HG02763 (cell line): Measurements from ENCODE around the gene GSE1.

Experiments used
- ATAC-seq: cut with Tn5 transposase; IDR thresholded peaks from one replicate; pipeline ENCODE4 v1.9.1; 2021; ENCODE audit warnings: mild to moderate bottlenecking, moderate library complexity; ENCODE audit not compliant: unreplicated experiment

The GSE1 gene

GRCh38 chr16:85658504-85659326 is 45.6 kb downstream of the GSE1 start:
- no peak for ATAC-seq

DNA sequence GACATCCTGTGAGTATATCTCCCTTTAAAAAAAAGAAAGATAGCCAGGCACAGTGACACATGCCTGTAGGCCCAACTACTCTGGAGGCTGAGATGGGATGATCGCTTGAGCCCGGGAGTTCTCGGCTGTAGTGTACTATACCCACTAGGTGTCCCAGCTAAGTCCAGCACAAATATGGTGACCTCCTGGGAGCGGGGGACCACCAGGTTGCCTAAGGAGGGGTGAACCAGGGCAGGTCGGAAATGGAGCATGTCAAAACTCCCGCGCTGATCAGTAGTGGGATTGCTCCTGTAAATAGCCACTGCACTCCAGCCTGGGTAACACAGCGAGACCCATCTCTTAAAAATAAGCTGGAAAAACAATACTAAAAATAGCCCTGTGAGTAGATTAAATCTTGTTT is 46.2 kb downstream of the GSE1 start:
- no peak for ATAC-seq

DNA sequence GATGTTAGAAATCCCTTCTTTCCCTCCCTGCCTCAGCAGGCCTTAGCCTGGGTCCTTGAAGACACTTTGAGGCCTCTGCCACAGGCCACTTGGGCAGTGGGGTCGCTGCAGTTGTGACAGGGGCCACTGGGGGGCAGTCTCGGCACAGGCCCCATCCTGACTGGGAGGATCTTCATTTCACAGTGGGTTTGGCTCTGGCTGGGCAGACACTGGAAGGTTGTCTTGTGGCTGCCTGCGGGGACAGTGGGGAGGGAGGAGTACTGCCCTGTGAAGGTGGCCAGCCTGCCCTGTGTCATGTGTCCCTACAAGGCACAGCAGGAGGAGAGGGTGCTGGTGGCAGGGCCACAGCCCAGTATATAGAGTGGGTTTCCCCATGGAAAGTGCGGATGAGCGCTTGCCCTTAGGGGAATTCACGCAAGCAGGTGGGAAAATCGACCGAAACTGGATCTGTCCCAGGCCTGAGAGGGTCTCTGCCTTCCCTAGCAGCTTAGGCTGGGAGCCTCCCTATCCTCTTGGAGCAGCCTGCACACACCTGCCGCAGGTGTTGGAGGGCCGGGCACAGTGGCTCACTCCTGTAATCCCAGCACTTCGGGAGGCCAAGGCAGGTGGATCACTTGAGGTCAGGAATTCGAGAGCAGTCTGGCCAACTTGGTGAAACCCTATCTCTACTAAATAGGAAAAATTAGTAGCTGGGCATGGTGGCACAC is 46.8 kb downstream of the GSE1 start:
- ATAC-seq = no peak

DNA sequence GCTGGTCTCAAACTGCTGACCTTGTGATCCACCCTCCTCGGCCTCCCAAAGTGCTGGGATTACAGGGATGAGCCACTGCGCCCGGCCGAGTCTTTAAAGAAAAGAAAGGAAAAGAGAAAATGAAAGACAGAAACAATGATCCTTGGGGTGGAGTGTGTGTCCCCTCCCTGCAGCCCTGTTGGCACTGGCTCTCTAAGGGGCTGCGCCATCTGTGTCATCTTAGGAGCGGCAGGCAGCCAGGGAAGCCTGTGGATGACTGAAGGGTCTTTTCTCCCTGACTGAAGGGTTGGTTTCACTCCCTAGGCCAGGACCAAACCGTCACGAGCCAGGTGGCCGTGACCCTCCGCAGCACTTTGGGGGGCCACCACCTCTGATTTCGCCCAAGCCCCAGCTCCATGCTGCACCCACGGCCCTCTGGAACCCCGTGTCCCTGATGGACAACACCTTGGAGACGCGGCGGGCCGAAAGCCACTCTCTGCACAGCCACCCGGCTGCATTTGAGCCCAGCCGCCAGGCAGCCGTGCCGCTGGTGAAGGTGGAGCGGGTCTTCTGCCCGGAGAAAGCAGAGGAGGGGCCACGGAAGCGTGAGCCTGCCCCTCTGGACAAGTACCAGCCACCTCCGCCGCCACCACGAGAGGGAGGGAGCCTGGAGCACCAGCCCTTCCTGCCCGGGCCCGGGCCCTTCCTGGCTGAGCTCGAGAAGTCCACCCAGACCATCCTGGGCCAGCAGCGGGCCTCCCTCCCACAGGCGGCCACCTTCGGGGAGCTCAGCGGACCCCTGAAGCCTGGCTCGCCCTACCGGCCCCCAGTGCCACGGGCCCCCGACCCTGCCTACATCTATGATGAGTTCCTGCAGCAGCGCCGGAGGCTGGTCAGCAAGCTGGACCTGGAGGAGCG is 48.0 kb downstream of the GSE1 start:
- ATAC-seq = no peak

GRCh38 chr16:85661740-85662481 is 48.8 kb downstream of the GSE1 start:
- no peak for ATAC-seq

DNA sequence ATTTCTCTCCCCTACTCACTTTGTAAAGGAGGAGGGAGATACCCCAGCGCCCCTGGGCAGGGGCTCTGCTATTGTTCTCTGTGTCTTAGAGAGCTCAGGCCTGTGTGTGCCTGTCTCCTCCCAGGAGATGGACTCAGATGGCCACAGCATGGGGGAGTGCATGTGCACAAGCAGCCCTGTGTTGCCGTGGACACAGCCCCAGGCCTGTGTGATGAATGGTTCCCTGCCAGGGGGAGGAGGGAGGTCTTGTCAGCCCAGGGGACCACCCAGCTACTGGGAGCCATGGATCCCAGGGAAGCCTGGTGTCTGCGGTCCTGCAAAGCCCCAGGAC is 49.3 kb downstream of the GSE1 start:
- no peak for ATAC-seq

DNA sequence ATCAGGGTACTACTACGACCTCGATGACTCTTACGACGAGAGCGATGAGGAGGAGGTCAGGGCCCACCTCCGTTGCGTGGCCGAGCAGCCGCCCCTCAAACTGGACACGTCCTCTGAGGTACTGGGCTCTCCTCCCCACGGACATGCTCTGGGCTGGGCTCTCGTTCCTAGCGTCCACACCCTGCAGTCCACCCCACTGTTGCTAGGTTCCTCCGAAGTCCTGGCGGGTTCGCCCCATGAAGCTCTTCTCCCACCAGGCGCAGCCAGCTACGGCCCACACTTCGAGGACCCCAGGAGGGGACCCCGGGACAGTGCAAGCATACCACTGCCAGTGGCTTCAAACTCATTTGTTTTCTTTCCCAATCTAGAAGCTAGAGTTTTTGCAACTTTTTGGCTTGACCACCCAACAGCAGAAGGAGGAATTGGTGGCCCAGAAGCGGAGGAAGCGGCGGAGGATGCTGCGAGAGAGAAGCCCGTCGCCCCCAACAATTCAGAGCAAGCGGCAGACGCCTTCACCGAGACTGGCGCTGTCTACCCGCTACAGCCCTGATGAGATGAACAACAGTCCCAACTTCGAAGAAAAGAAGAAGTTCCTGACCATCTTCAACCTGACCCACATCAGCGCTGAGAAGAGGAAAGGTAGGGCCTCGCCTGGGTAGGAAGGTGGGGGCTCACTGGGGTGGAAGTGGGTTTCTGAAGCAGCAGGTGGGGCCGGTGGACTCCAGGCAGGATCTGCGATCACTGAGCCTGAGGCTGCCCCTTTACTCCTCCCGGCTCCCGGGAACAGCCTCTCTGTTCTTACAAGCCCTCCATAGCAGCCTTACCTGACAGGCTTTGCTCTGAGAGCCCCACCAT is 50.1 kb downstream of the GSE1 start:
- no peak for ATAC-seq

DNA sequence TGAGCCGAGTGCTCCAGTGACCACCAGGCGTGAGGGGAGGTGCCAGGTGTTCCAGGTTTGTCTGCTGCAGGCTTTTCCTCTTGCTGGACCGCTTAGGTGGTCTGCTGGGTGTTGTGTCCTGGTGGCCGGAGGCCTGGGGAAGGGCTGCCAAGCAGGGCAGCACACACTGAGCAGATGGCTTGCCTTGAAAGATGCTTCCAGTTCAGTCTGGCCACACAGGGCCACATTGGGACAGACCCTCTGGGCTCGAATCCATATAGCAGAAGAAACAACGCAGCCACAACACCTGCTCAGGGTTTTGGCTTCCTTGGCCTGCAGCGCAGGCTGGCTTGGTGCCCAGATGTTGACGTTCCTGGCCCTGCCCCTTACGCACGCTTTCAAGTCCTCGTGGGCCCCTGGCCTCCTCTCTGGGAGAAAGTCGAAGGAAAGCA is 50.8 kb downstream of the GSE1 start:
- no peak for ATAC-seq

- ATAC-seq = no peak
Measured at GRCh38 chr16:85664580-85665372, 51.7 kb downstream of the GSE1 start.

- ATAC-seq = no peak
Measured at GRCh38 chr16:85665373-85665740, 52.2 kb downstream of the GSE1 start.

DNA sequence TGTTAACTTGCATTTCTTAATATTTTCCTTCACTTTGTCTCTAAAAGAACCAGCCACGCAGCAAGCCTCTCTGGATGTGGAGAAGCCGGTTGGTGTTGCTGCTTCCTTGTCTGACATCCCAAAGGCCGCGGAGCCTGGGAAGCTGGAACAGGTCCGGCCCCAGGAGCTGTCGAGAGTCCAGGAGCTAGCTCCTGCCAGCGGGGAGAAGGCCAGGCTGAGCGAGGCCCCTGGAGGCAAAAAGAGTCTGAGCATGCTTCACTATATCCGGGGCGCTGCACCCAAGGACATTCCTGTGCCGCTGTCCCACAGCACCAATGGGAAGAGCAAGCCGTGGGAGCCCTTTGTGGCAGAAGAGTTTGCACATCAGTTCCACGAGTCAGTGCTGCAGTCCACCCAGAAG is 52.8 kb downstream of the GSE1 start:
- ATAC-seq = no peak

GRCh38 chr16:85667261-85667660 is 54.1 kb downstream of the GSE1 start:
- ATAC-seq = no peak

DNA sequence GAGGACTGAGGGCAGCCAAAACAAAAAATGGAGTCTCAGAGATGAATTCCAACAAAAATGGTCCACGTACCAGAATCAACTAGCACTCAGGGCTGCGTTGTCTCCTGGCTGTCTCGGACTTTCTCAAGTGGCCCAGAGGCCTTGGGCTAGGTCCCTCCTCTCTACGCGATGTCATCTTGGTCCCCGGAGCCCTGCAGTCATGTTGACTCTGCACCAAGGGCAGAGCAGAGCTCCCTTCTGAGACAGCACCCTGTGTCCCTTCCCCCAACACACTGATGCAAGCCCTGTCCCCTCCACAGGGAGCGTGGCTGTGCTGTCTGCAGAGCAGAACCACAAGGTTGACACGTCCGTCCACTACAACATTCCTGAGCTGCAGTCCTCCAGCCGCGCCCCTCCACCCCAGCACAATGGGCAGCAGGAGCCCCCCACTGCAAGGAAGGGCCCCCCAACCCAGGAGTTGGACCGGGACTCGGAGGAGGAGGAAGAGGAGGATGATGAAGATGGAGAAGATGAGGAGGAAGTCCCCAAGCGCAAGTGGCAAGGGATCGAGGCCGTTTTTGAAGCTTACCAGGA is 54.8 kb downstream of the GSE1 start:
- ATAC-seq = no peak

DNA sequence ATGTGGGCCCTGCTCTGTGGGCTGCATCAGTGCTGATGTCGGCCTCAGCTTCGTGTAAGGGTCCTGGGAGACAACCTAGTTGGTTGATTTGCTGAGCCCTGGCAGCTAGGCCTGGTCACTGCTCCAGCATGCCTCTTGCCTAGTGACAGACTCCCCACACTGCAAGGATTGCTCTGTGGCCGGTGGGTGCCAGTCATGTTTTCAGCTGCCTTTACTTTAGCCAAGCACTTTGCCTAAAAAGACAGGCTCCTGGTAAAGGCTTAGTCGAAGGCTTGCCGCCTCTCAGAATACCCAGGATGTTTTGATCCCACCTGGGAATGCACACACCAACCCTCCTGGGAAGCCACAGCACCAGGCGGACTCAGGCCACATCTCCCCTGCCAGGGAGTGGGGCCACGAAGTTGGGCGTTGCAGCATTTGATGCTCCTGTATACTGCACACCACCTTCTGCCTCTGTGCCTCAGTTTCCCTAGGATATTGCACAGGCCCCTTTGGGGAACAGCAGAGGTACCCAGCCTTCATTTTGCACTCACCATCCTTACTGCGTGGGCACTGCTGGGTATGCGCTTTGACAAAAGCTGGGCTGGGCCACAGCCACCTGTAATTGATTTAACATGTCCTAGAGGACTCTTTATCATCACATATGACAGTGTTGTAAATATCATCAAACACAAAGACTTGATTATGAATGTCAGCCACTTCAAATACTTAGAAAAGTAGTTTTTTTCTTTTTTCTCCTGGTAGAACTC is 55.7 kb downstream of the GSE1 start:
- ATAC-seq = no peak

GRCh38 chr16:85670840-85671239 is 57.7 kb downstream of the GSE1 start:
- ATAC-seq = no peak

GRCh38 chr16:85673529-85674417 is 60.7 kb downstream of the GSE1 start:
- no peak for ATAC-seq

GRCh38 chr16:85674418-85674755 is 61.3 kb downstream of the GSE1 start:
- no peak for ATAC-seq
